GM21447 (cell line): ENCODE data around the gene HNRNPUL1.
"Not testable (repeated sequence)": the region's sequence is repeated elsewhere in the genome, so short reads cannot be mapped to it uniquely, and the experiment has no call there.

Experiments
- ATAC-seq: cut with Tn5 transposase; IDR thresholded peaks from one replicate; pipeline ENCODE4 v1.9.1; 2021; ENCODE audit not compliant: unreplicated experiment

The HNRNPUL1 gene

GRCh38 chr19:41263850-41264580 lies at the start of gene HNRNPUL1:
TSS of gene HNRNPUL1 (plus strand) at chr19:41264372. CDS start at chr19:41264504, 132 bp downstream.
- peak; percentile 53 for ATAC-seq

- ATAC-seq, result no peak
These were observed 46.4 kb upstream of the HNRNPUL1 start for GRCh38 chr19:41217741-41218140.

- no peak for ATAC-seq
These were observed 45.9 kb upstream of the HNRNPUL1 start for GRCh38 chr19:41218249-41218614.

GRCh38 chr19:41218615-41219507 lies 45.3 kb upstream of the HNRNPUL1 start, which contains the start of gene AXL:
TSS of gene AXL (plus strand) at chr19:41219223. CDS start at chr19:41219393, 170 bp downstream.
- no peak for ATAC-seq

- ATAC-seq, result no peak
These were observed 44.1 kb upstream of the HNRNPUL1 start for GRCh38 chr19:41219924-41220567.

GRCh38 chr19:41220811-41221210 lies 43.4 kb upstream of the HNRNPUL1 start:
- ATAC-seq, result no peak

GRCh38 chr19:41221514-41222205 lies 42.5 kb upstream of the HNRNPUL1 start:
- ATAC-seq, result no peak

- no peak for ATAC-seq
These were observed 41.9 kb upstream of the HNRNPUL1 start for GRCh38 chr19:41222240-41222639.

- ATAC-seq, result no peak
These were observed 40.5 kb upstream of the HNRNPUL1 start for GRCh38 chr19:41223431-41224234.

- ATAC-seq, result no peak
These were observed 39.5 kb upstream of the HNRNPUL1 start for GRCh38 chr19:41224632-41225031.

GRCh38 chr19:41225238-41226052 lies 38.7 kb upstream of the HNRNPUL1 start:
- ATAC-seq, result no peak

GRCh38 chr19:41226053-41226873 lies 37.9 kb upstream of the HNRNPUL1 start:
- ATAC-seq, result no peak

GRCh38 chr19:41226874-41227390 lies 37.2 kb upstream of the HNRNPUL1 start:
- no peak for ATAC-seq

- ATAC-seq, result no peak
These were observed 35.7 kb upstream of the HNRNPUL1 start for GRCh38 chr19:41228486-41228885.

- not testable (repeated sequence) for ATAC-seq
These were observed 34.8 kb upstream of the HNRNPUL1 start for GRCh38 chr19:41229338-41229737.

- no peak for ATAC-seq
These were observed 33.9 kb upstream of the HNRNPUL1 start for GRCh38 chr19:41230067-41230857.

GRCh38 chr19:41232686-41233085 lies 31.5 kb upstream of the HNRNPUL1 start:
- ATAC-seq, result no peak
